Measurements from ENCODE around the gene RIN2.

RIN2 gene, protein sequence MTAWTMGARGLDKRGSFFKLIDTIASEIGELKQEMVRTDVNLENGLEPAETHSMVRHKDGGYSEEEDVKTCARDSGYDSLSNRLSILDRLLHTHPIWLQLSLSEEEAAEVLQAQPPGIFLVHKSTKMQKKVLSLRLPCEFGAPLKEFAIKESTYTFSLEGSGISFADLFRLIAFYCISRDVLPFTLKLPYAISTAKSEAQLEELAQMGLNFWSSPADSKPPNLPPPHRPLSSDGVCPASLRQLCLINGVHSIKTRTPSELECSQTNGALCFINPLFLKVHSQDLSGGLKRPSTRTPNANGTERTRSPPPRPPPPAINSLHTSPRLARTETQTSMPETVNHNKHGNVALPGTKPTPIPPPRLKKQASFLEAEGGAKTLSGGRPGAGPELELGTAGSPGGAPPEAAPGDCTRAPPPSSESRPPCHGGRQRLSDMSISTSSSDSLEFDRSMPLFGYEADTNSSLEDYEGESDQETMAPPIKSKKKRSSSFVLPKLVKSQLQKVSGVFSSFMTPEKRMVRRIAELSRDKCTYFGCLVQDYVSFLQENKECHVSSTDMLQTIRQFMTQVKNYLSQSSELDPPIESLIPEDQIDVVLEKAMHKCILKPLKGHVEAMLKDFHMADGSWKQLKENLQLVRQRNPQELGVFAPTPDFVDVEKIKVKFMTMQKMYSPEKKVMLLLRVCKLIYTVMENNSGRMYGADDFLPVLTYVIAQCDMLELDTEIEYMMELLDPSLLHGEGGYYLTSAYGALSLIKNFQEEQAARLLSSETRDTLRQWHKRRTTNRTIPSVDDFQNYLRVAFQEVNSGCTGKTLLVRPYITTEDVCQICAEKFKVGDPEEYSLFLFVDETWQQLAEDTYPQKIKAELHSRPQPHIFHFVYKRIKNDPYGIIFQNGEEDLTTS

GRCh38 chr20:19758133-19758500 lies at the start of gene RIN2:
Gene RIN2 (plus strand): TSS chr20:19758258. CDS start chr20:19889602, 131,344 bp downstream.
- no peak for DNase-seq (ENCODE audit: low read depth in 1 of 2, low spot score in 1 of 2)

DNA sequence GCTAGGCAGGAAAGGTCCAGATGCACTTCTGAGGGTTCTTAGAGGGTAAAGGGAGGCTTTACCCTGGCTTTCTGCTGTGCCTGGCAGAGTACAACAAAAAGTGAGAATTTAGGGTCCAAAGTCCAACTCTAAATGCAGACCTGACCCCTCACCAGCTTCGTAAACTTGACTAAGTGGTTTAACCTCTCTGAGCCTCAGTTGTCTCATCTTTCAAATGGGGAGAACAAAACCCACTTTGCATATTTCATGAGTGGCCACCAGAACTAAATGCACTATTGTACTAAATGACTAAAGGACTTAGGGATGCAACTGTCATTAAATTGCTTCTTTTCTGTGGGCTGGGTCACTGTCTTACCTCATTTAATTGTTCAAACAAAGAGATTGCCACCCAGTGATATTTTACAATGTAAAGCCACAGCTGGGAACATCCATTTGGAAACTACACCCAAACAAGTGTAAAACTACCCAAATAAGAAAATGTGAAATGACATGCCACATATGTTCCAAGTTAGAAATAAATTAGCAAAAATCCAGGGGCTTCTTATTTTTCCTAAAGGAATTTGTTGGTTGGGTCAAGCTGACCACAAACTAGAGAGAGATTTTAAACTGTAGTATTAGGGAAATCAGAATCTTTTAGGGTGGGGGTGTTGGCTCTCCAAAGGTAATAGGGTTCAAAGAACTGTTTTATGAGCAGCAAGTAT lies 48.3 kb upstream of the RIN2 start:
- no peak for DNase-seq (ENCODE audit: low read depth in 1 of 2, low spot score in 1 of 2)

GRCh38 chr20:19710336-19711120 lies 47.5 kb upstream of the RIN2 start:
- DNase-seq (ENCODE audit: low read depth in 1 of 2, low spot score in 1 of 2) = no peak

DNA sequence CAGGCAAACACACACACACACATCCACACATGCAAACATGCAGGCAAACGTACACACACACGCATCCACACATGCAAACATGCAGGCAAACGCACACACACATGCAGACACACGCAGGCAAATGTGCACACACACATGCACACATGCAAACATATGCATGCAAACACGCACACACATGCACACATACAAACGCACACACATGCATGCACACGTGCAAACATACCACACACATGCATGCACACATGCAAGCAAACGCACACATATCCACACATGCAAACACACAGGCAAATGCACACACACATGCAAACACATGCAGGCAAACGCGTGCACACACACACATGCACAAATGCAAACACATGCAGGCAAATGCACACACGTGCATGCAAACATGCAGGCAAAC lies 46.9 kb upstream of the RIN2 start:
- no peak for DNase-seq (ENCODE audit: low read depth in 1 of 2, low spot score in 1 of 2)

- no peak for DNase-seq (ENCODE audit: low read depth in 1 of 2, low spot score in 1 of 2)
These were observed 45.3 kb upstream of the RIN2 start for GRCh38 chr20:19712721-19713260.

- no peak for DNase-seq (ENCODE audit: low read depth in 1 of 2, low spot score in 1 of 2)
These were observed 44.1 kb upstream of the RIN2 start for GRCh38 chr20:19713822-19714578.

DNA sequence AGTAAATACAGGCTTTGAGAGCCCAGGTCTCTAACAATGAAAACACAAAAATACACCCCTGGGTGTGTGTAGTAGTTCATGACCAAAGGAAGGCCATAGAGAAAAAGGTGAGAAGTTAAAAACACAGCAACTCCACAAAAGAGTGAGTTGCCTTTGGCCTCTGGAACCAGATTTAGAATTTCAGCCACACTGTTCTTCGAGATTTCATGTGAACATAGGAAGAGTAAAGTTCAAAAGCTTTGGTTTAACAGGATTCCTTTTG lies 43.5 kb upstream of the RIN2 start:
- DNase-seq (ENCODE audit: low read depth in 1 of 2, low spot score in 1 of 2) = no peak

DNA sequence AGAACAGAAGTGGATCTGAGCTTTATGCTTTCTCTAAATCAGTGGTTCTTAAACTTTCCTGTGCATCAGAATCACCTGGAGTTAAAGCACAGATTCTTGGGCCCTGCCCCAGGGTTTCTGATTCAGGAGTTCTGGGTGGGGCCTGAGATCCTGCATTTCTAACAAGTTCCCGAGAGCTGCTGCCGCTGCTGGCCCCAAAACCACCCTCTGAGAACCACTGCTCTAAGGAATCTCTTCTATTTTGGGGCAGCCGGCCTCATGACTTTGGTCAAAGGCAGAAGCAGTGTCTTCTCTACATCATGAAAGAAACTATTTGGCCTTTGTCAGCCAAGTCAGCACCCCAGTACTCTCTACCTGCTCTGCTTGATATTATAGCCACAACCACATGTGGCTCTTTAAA lies 42.1 kb upstream of the RIN2 start:
- DNase-seq (ENCODE audit: low read depth in 1 of 2, low spot score in 1 of 2) = no peak

GRCh38 chr20:19718880-19719279 lies 39.2 kb upstream of the RIN2 start:
- no peak for DNase-seq (ENCODE audit: low read depth in 1 of 2, low spot score in 1 of 2)

DNA sequence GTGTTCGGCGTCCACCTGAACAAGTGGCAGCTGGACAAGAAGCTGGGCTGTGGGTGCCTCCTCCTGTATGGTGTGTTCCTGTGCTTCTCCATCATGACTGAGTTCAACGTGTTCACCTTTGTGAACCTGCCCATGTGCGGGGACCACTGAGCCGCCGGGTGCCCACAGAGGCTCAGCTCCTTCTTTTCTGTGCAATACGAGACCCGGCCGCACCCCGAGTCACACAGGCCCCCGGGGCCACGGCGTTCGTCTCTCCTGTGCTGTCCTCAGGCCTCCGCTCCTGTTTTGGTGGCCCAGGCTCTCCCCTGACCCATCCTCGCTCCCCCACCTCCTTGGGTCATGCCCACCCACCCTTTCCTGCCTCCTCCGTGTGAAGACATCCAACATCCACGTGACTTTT lies 37.1 kb upstream of the RIN2 start:
- DNase-seq (ENCODE audit: low read depth in 1 of 2, low spot score in 1 of 2) = no peak

DNA sequence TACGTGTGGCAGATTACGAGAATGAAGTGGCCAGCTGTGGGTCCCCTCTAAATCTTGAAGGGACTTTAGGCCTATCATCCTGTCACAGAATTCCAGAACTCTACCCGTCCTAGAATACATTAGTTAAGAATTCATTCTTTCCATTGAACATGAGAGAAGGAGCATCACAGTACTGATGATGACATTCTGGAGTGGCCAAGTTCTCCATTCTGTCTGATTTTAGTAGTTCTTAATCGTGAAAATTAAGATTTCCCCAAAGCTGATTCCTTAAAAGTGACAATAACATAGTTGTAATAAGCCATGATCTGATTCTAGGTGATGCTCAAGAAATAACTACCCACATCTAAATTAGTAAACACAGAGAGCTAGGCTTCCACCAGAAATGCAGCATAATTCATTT lies 35.0 kb upstream of the RIN2 start:
- no peak for DNase-seq (ENCODE audit: low read depth in 1 of 2, low spot score in 1 of 2)

- no peak for DNase-seq (ENCODE audit: low read depth in 1 of 2, low spot score in 1 of 2)
These were observed 34.1 kb upstream of the RIN2 start for GRCh38 chr20:19723813-19724430.

GRCh38 chr20:19725373-19725772 lies 32.7 kb upstream of the RIN2 start:
- no peak for DNase-seq (ENCODE audit: low read depth in 1 of 2, low spot score in 1 of 2)

- no peak for DNase-seq (ENCODE audit: low read depth in 1 of 2, low spot score in 1 of 2)
These were observed 32.1 kb upstream of the RIN2 start for GRCh38 chr20:19725814-19726525.

- DNase-seq (ENCODE audit: low read depth in 1 of 2, low spot score in 1 of 2) = no peak
These were observed 30.7 kb upstream of the RIN2 start for GRCh38 chr20:19727251-19727847.

DNA sequence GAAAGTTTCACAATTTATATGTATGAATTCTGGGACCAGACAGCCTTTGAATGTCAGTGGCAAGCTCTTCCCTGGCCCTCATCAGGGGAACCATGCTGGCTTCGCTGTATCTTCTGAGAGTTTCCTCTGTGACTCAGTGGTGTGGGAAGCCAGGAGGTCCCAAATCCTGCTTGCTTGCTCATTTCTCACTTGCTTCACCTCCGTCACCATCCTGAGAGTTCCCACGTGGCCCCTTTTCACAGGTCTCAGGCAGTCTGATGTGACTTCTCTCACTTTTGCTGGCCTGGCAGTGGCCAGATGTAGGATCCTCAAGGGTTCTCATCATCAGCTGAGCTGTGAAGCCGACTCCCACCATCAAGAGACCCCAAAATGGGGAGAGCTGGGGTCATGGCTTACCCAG lies 28.4 kb upstream of the RIN2 start:
- DNase-seq (ENCODE audit: low read depth in 1 of 2, low spot score in 1 of 2) = no peak

GRCh38 chr20:19730706-19731105 lies 27.4 kb upstream of the RIN2 start:
- DNase-seq (ENCODE audit: low read depth in 1 of 2, low spot score in 1 of 2) = no peak

GRCh38 chr20:19734811-19735210 lies 23.2 kb upstream of the RIN2 start:
- DNase-seq (ENCODE audit: low read depth in 1 of 2, low spot score in 1 of 2) = no peak

GRCh38 chr20:19735446-19735845 lies 22.6 kb upstream of the RIN2 start:
- no peak for DNase-seq (ENCODE audit: low read depth in 1 of 2, low spot score in 1 of 2)
